OCI-LY3 (cell line): ENCODE results near the gene CYSLTR2.

ENCODE experiments used
- EZH2phosphoT487 ChIP-seq: fragments of 200-600 bp; shearing (Covaris generic); IDR thresholded peaks from 2 replicates; pipeline ENCODE4 v1.6.1; 2018; ENCODE audit warnings: antibody characterized with exemption, mixed run types, low read depth
- TF ChIP-seq, protein P1 (sequence below): fragments of 200-600, 300-600 bp; sonication (generic); IDR thresholded peaks from 2 replicates; pipeline ENCODE4 v1.5.1; 2014; ENCODE audit warnings: antibody characterized with exemption, low read length, low read depth

DNA sequence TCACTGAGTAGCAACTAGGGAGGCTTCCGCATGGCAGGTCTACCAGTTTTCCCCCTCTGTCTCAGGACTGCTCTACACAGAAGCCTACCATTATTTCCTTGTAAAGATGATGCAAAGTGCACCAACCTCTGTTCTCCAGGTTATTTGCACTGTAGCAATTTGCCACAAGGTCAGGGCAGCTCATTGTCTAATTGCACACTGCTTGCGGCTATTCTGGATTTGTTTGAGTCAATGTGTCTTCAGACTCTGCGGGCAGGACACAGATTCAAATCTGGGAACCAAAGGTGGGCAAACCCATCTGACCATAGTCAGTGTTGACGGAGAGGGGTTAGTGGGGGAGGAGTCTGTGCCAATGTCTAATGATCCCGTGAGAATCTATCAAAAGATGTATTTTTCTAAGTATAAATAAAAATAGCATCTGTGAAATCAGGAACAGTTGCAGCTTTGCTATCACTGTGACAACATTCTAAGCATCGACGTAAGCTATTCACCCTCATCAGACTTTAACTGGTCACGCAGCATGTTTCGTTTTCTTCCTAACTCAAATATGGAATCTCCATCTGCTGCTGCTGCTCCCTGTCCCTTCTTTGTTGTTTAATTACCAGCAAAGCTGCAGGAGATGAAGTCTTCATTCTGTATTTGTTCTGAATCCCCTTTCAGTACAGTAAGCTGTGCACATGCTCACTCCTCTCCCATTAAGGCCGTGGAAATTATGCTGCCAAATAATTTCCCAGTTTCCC is 26.4 kb downstream of the CYSLTR2 start:
- TF ChIP-seq, protein P1, sequence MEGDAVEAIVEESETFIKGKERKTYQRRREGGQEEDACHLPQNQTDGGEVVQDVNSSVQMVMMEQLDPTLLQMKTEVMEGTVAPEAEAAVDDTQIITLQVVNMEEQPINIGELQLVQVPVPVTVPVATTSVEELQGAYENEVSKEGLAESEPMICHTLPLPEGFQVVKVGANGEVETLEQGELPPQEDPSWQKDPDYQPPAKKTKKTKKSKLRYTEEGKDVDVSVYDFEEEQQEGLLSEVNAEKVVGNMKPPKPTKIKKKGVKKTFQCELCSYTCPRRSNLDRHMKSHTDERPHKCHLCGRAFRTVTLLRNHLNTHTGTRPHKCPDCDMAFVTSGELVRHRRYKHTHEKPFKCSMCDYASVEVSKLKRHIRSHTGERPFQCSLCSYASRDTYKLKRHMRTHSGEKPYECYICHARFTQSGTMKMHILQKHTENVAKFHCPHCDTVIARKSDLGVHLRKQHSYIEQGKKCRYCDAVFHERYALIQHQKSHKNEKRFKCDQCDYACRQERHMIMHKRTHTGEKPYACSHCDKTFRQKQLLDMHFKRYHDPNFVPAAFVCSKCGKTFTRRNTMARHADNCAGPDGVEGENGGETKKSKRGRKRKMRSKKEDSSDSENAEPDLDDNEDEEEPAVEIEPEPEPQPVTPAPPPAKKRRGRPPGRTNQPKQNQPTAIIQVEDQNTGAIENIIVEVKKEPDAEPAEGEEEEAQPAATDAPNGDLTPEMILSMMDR = no peak
- no peak for TF ChIP-seq EZH2phosphoT487
